Stimulated activated effector memory CD8-positive, alpha-beta T cell treated with anti-CD3 and anti-CD28 coated beads, Interleukin-12 subunit alpha, Interleukin-12 subunit beta, amount 100 ng/mL, for 72 hours (primary cell): ENCODE results near the gene PLEKHG5.
A peak's percentile ranks its signal among the peaks of the same experiment; 100 is the strongest.
"Not testable (repeated sequence)": the region's sequence is repeated elsewhere in the genome, so short reads cannot be mapped to it uniquely, and the experiment has no call there.

Experiments
- ATAC-seq: fragments of 150-1000 bp; cut with Tn5 transposase; 2 replicates; pipeline ENCODE4 v1.10.0; 2021
- DNase-seq, 2 donors: peaks; one replicate each; pipeline ENCODE4 v3.0.0; 2021 to 2022; ENCODE audit warnings: low spot score in 2 of 2
- H3K27ac Mint-ChIP-seq: one replicate; pipeline ENCODE4 v1.8.0; 2022; ENCODE audit warnings: mild to moderate bottlenecking, mixed read lengths
- H3K36me3 Mint-ChIP-seq: one replicate; pipeline ENCODE4 v1.8.0; 2022; ENCODE audit warnings: mild to moderate bottlenecking, mixed read lengths
- H3K4me1 Mint-ChIP-seq: one replicate; pipeline ENCODE4 v1.8.0; 2022; ENCODE audit warnings: mixed read lengths
- H3K4me3 Mint-ChIP-seq: one replicate; pipeline ENCODE4 v1.8.0; 2022; ENCODE audit warnings: mild to moderate bottlenecking, mixed read lengths
- H3K9me3 Mint-ChIP-seq: one replicate; pipeline ENCODE4 v1.8.0; 2022; ENCODE audit warnings: mixed read lengths

PLEKHG5 gene

GRCh38 chr1:6454856-6455751 is 36.4 kb downstream of the PLEKHG5 start:
- H3K4me3 Mint-ChIP-seq = no peak overlapping the region
- peak; percentile 52 for ATAC-seq

DNA sequence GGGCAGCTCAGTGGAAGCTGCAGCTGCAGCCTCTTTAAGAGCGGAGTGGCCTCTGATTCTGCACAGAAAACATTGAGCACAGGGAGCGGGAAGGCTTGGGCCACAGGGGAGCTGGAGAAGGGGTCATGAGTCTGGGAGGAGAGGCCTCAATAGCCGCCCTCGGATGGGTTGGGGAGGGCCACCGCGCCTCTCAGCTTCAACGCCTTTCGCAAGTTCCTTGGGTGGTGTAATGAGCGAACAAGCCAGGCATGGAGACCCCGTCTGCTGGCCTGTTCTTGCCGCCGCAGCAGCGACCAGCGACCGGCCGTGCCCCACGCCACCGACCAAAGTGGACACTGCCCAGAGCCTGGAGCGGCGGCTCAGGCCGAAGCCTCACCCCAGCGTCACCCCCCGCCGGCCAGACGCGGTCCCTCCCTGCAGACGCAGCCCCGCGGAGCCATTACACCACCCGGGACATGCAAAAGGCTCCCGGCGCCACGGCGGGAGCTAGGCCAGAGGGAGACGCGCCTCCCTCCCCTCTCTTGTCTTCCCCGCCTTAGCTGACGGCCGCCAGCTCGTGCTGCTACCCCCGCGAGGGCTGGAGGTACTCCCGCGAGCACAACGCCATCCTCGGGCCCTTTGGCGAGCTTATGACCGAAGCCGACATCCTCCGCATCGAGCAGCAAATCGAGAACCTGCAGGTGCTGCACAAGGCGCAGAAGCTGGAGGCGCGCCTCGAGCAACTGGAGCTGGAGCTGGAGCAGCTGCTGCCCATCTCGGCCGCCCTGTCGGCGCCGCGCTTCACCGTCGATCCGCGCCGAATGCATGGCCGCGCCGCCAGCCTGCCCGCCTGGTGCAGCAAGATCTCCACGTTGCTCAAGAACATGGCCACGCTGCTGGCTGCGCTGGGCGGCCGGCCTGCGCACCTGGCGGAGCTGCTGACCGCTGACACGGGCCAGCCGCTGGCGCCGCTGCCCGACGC is 37.3 kb downstream of the PLEKHG5 start:
- H3K9me3 Mint-ChIP-seq = not testable (repeated sequence)

More at GRCh38 chr1:6454856-6455751, 36.4 kb downstream of the PLEKHG5 start:
- Mint-ChIP-seq H3K36me3 (peaks cover 5% of the 10 kb centered on the region), H3K9me3 (no peaks in the 10 kb centered on the region), H3K4me1 (peaks cover 36% of the 10 kb centered on the region), H3K27ac (no peak overlapping the region)
- DNase-seq = no peak

GRCh38 chr1:6450943-6451373 is 40.5 kb downstream of the PLEKHG5 start:
- ATAC-seq = no peak
- no peak overlapping the region for H3K27ac Mint-ChIP-seq
- no peak overlapping the region for H3K4me3 Mint-ChIP-seq
- H3K36me3 Mint-ChIP-seq = peaks cover 4% of the 10 kb centered on the region
- H3K9me3 Mint-ChIP-seq = no peaks in the 10 kb centered on the region
- peaks cover 35% of the 10 kb centered on the region for H3K4me1 Mint-ChIP-seq
- no peak for DNase-seq

More for the DNA sequence above, 37.3 kb downstream of the PLEKHG5 start:
- H3K4me1 Mint-ChIP-seq = peaks cover 37% of the 10 kb centered on the region
- not testable (repeated sequence) for H3K36me3 Mint-ChIP-seq, DNase-seq, H3K27ac Mint-ChIP-seq, ATAC-seq
- H3K4me3 Mint-ChIP-seq = peak overlapping the region; percentile 39

GRCh38 chr1:6450486-6450885 is 41.0 kb downstream of the PLEKHG5 start:
- H3K36me3 Mint-ChIP-seq, DNase-seq, H3K27ac Mint-ChIP-seq, H3K9me3 Mint-ChIP-seq, ATAC-seq, H3K4me3 Mint-ChIP-seq: not testable (repeated sequence)
- peaks cover 35% of the 10 kb centered on the region for H3K4me1 Mint-ChIP-seq

DNA sequence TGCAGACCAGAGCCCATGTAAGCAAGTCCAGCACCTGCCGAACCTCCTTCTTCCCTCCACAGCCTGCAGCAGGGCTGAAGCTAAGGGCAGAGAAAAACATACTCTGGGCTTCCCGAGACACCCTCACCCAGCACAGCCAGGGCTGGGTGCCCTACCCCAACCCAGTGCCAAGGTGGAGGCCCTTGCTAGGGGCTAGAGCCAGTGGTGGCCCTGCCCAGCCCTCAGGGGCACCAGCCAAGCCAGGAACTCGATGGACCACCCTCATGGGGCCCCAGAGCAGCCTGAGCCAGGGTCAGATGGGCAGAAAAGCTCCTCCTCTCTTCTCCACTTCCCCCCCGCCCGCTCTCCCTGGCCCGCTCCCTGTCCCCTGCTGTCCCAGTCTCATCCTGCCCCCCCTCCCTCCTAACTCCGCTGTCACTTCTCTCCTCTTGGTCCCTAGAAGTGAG is 41.4 kb downstream of the PLEKHG5 start:
- peaks cover 4% of the 10 kb centered on the region for H3K36me3 Mint-ChIP-seq
- peak overlapping the region; percentile 69 for H3K4me3 Mint-ChIP-seq
- no peak for DNase-seq
- H3K4me1 Mint-ChIP-seq = peaks cover 38% of the 10 kb centered on the region
- no peak overlapping the region for H3K27ac Mint-ChIP-seq
- ATAC-seq = no peak
- no peaks in the 10 kb centered on the region for H3K9me3 Mint-ChIP-seq

DNA sequence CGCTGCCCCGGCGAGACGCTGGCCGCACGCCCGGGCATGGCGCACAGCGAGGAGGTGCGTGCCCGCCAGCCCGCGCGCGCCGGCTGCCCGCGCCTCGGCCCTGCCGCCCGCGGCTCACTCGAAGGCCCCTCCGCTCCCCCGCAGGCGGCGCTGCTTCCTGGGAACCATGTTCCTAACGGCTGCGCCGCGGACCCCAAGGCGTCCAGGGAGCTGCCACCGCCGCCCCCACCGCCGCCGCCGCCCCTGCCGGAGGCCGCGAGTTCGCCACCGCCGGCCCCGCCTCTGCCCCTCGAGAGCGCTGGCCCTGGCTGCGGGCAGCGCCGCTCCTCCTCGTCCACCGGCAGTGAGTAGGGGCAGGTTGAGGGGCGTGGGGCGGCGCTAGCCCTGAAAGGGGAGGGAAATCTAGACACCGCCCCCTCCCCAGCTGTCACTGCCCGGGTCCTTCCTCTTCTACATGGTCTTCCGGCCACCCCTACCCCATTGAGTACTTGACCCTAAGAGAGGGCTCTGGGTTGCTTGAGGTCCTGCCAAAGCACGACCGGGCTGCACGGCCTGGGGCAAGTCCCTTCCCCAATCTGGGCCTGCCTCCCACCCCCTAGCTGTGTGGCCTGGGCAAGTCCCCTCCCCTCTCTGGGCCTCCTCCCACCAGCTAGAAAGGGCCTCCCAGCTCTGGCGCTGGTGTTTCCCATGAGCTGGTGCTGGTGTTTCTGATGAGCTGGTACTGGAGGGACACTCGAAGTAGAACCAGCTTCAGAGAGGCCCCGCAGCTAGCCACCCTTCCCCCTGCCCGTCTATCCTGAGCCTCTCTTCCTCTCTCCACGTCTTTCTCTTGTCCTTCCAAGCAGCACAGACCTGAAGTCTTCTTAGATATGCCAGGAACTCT is 42.5 kb downstream of the PLEKHG5 start:
- Mint-ChIP-seq H3K36me3 (peaks cover 4% of the 10 kb centered on the region), H3K4me1 (peaks cover 43% of the 10 kb centered on the region), H3K9me3 (no peaks in the 10 kb centered on the region), H3K4me3 (peak overlapping the region; percentile 69), H3K27ac (no peak overlapping the region)
- DNase-seq = no peak
- ATAC-seq = peak; percentile 60

DNA sequence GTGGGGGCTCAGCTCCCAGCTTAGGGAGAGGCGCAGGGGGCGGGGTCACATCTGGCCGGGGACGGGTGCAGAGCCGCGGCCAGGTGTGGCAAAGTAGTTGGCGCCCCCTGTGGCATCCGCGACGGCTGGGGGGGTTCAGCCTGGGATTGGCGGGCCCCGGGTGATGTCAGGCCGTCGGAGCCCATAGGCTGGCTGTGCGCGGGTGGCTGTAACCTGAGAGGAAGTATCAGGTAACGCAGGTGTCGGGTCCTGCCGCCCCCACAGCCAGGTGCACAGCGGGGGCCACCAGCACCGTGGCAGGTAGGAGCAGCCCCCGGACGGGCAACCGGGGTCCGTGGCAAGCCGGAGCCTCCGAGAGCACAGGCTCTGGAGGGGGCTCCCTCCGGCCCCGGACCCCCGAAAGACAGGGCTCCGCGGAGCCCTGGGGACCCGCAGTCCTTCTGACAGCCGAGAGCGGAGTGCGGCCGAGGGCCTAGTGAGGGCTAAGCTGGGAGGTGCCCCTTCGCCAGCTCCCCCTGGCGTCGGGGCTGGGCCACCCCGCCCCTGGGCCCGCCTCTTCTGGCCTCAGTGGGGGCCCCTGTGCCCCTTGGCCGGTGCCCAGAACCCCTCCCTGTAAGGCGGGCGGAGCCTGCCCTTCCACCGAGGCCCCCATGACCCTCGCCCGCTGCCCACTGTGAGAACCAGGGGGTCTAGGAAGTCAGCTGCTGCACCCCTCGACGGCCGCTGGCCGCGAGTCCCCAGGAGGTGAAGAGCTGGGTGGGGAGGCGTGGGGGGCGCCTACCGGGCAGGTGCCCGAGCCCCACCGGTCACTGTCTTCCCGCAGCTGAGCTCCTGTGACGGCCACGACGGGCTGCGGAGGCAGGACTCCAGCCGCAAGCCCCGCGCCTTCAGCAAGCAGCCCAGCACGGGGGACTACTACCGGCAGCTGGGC is 43.4 kb downstream of the PLEKHG5 start:
- no peak for DNase-seq
- Mint-ChIP-seq H3K4me3 (peak overlapping the region; percentile 56), H3K36me3 (no peaks in the 10 kb centered on the region), H3K9me3 (no peaks in the 10 kb centered on the region), H3K27ac (no peak overlapping the region), H3K4me1 (peaks cover 35% of the 10 kb centered on the region)
- ATAC-seq = peak; percentile 33

GRCh38 chr1:6447016-6447817 is 44.2 kb downstream of the PLEKHG5 start:
- H3K4me3 Mint-ChIP-seq = peak overlapping the region; percentile 56
- ATAC-seq (no peak), DNase-seq (no peak)
- no peaks in the 10 kb centered on the region for H3K36me3 Mint-ChIP-seq
- H3K4me1 Mint-ChIP-seq = peaks cover 33% of the 10 kb centered on the region
- no peaks in the 10 kb centered on the region for H3K9me3 Mint-ChIP-seq
- no peak overlapping the region for H3K27ac Mint-ChIP-seq

- H3K27ac Mint-ChIP-seq = no peak overlapping the region
- no peaks in the 10 kb centered on the region for H3K36me3 Mint-ChIP-seq
- no peaks in the 10 kb centered on the region for H3K9me3 Mint-ChIP-seq
- DNase-seq = no peak
- peaks cover 33% of the 10 kb centered on the region for H3K4me1 Mint-ChIP-seq
- no peak for ATAC-seq
- peak overlapping the region; percentile 56 for H3K4me3 Mint-ChIP-seq
Observed at GRCh38 chr1:6446665-6447015, 44.8 kb downstream of the PLEKHG5 start.

DNA sequence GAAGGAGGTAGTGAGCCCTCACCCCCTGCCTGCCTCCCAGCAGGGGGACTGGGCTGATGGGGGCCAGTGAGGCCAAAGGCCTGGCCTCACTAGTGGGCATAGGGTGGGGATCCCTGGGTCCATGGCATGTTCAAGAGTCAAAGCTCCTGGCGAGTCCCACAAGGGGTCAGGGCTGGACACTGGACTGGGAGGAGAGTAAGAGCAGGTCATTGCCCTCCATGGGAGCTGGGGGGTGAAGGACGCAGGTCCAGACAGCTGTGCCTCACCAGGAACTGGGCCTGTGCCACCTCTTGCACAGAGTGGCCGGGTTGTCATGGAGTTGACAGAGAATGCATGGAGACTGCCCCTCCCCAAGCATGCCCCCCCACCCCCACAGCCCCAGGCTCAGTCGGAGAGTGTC is 45.5 kb downstream of the PLEKHG5 start:
- not testable (repeated sequence) for ATAC-seq, DNase-seq, H3K27ac Mint-ChIP-seq, H3K36me3 Mint-ChIP-seq, H3K9me3 Mint-ChIP-seq
- Mint-ChIP-seq H3K4me3 (peak overlapping the region; percentile 56), H3K4me1 (peaks cover 32% of the 10 kb centered on the region)

DNA sequence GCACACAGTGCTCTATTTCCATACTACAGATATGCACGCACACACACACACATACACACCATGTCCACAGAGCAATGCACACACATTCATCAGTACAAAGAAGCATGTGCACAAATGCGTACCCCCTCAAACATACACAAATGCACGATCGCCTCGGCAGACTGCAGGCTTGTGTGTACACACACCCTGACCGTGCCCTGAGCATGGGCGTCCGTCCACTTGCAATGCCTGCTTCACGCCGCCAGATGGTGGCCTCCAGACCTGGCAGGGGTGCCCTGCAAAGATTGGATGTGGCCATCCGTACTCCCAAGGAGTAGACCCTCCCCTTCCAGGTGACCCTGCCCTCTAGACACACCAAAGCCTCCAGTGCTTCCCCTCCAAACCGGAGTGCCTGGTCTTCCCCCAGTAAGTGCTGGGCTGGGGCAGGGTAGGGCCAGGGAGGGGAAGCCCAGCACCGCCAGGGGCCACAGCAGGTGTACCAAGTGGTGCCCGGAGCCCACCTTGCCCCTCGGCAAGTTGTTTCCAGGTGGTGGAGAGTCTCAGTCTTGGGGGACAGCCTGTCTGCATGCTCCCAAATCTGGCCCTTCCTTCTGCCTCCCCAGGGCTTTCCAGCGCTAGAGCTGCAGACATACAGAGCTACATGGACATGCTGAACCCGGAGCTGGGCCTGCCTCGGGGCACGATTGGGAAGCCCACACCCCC is 46.3 kb downstream of the PLEKHG5 start:
- no peak overlapping the region for H3K27ac Mint-ChIP-seq
- ATAC-seq (peak; percentile 22), DNase-seq (no peak)
- peaks cover 27% of the 10 kb centered on the region for H3K4me1 Mint-ChIP-seq
- no peak overlapping the region for H3K4me3 Mint-ChIP-seq
- H3K36me3 Mint-ChIP-seq = no peaks in the 10 kb centered on the region
- no peaks in the 10 kb centered on the region for H3K9me3 Mint-ChIP-seq

DNA sequence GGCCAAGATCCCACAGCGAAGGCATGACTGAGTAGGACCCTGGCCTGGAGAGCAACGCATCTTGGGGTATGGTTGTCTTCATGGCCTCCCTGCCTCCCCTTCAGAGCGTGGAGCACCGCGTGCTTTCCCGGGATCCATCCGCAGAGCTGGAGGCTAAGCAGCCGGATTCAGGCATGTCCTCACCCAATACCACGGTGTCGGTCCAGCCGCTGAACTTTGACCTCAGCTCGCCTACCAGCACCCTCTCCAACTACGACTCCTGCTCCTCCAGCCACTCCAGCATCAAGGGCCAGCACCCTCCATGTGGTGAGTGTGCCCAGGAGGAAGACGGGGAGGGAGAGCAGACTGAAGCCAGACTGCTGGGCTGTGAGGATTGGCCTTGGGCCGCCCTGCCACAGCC is 47.1 kb downstream of the PLEKHG5 start:
- Mint-ChIP-seq H3K9me3 (no peaks in the 10 kb centered on the region), H3K36me3 (no peaks in the 10 kb centered on the region), H3K27ac (no peak overlapping the region), H3K4me3 (no peak overlapping the region), H3K4me1 (peaks cover 23% of the 10 kb centered on the region)
- DNase-seq = no peak
- ATAC-seq = no peak
